Endodermal cell (in vitro differentiated cells): Measurements from ENCODE around the gene JMJD6. TPM values are rescaled to one million over a fixed set of nuclear protein-coding genes. Genes with fewer than 3 reads are reported as not detected.
A peak's percentile ranks its signal among the peaks of the same experiment; 100 is the strongest.

Experiments
- DNase-seq: peaks from one replicate; pipeline ENCODE4 v3.0.0-alpha.2; 2017
- H3K27ac ChIP-seq: 2 replicates; pipeline ENCODE4 v1.5.1; 2013; ENCODE audit warnings: mild to moderate bottlenecking, low read depth, low read length, moderate library complexity
- H3K27me3 ChIP-seq: 2 replicates; pipeline ENCODE4 v1.6.1; 2013; ENCODE audit warnings: mild to moderate bottlenecking, low read length, moderate library complexity; ENCODE audit not compliant: insufficient read depth, control insufficient read depth, poor library complexity, severe bottlenecking
- H3K36me3 ChIP-seq: 2 replicates; pipeline ENCODE4 v1.7.0; 2013; ENCODE audit warnings: mild to moderate bottlenecking, low read length, moderate library complexity; ENCODE audit not compliant: control insufficient read depth, insufficient read depth
- H3K4me1 ChIP-seq: one replicate; pipeline ENCODE4 v1.7.0; 2013; ENCODE audit warnings: low read length; ENCODE audit not compliant: control insufficient read depth, insufficient read depth
- H3K4me3 ChIP-seq: 2 replicates; pipeline ENCODE4 v1.5.1; 2013; ENCODE audit warnings: mild to moderate bottlenecking, low read length, moderate library complexity
- H3K9ac ChIP-seq: 2 replicates; pipeline ENCODE4 v1.6.1; 2013; ENCODE audit warnings: mild to moderate bottlenecking, low read length, moderate library complexity; ENCODE audit not compliant: poor library complexity, severe bottlenecking; ENCODE audit errors: extremely low read depth
- H3K9me3 ChIP-seq: 2 replicates; pipeline ENCODE4 v1.6.1; 2013; ENCODE audit warnings: mild to moderate bottlenecking, low read length, moderate library complexity; ENCODE audit not compliant: control insufficient read depth
- H3K27ac Mint-ChIP-seq: 2 replicates; pipeline ENCODE4 v1.8.0; 2020; ENCODE audit warnings: mixed read lengths
- H3K27me3 Mint-ChIP-seq: 2 replicates; pipeline ENCODE4 v1.8.0; 2021; ENCODE audit warnings: mild to moderate bottlenecking, mixed read lengths; ENCODE audit not compliant: insufficient read depth
- H3K36me3 Mint-ChIP-seq: 2 replicates; pipeline ENCODE4 v1.8.0; 2020; ENCODE audit warnings: low read depth, mixed read lengths
- H3K4me1 Mint-ChIP-seq: 2 replicates; pipeline ENCODE4 v1.8.0; 2020; ENCODE audit warnings: mixed read lengths
- H3K4me3 Mint-ChIP-seq: 2 replicates; pipeline ENCODE4 v1.8.0; 2020; ENCODE audit warnings: mild to moderate bottlenecking, moderate library complexity, mixed read lengths
- H3K9me3 Mint-ChIP-seq: 2 replicates; pipeline ENCODE4 v1.8.0; 2020; ENCODE audit warnings: mild to moderate bottlenecking, mixed read lengths
- WGBS, 2 experiments: methylation state at CpG; one replicate each; pipeline versions ENCODE4 v1.1.5 to v1.1.7; 2013; ENCODE audit warnings: missing lambda C conversion rate in 2 of 2, mixed read lengths in 1 of 2; ENCODE audit not compliant: insufficient coverage in 1 of 2, insufficient read length in 1 of 2; 5-methylcytosine and 5-hydroxymethylcytosine counted together
- total RNA-seq, 2 donors: library from RNA; stranded (reverse); fragmentation: NEBNext Ultra II Directional in 1 of 2; extraction: Animal tissue kit (Norgen Biotek cat#: 25700) in 1 of 2; gene quantifications; 2 replicates in 1 of 2; 3 replicates in 1 of 2; pipeline ENCODE4 v1.2.1, GENCODE V29; 2021
- TF ChIP-seq, protein P1 (sequence below): fragments of 200-600 bp; sonication (generic); conservative IDR thresholded peaks from 2 replicates; pipeline ENCODE4 v1.5.0; 2021; ENCODE audit warnings: antibody characterized with exemption, mild to moderate bottlenecking

Gene JMJD6
- total RNA-seq, 2 donors from 2014 or later: 17.0 to 20.3 TPM

DNA sequence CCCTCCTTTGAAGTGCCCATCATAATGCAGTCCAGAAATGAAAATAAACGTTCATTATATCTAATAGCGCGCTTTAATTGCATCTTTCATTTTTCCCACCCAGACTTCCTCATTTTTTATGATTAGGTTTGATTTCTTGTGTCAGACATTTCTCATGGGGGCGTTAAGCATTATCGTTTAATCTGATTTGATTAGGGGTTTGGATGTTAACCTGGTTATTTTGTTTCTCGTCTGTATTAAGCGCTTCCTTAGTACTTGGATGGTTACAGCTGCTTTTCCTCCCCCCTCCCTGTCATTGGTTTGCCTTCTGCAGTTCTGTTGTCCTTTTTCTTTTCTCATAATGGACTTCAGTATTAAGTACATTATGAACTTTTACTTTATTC, 12.1 kb upstream of the JMJD6 start:
- no peaks in the 10 kb centered on the region for H3K27me3 ChIP-seq
- peak overlapping the region; percentile 95 for H3K9ac ChIP-seq
- H3K27me3 Mint-ChIP-seq: no peaks in the 10 kb centered on the region
- no peaks in the 10 kb centered on the region for H3K9me3 Mint-ChIP-seq
- WGBS, 2 experiments: 33% methylated on average over 4 of the region's 7 CpGs; no CpG with 5 or more reads in 1 of the 2 experiments
- no peaks in the 10 kb centered on the region for H3K9me3 ChIP-seq
- peaks cover 46% of the 10 kb centered on the region for H3K36me3 Mint-ChIP-seq
- H3K4me1 ChIP-seq: peaks cover 9% of the 10 kb centered on the region
- H3K4me1 Mint-ChIP-seq: peaks cover 28% of the 10 kb centered on the region
- peak overlapping the region; percentile 99 for H3K27ac ChIP-seq
- peaks cover 49% of the 10 kb centered on the region for H3K36me3 ChIP-seq
- H3K27ac Mint-ChIP-seq: peak overlapping the region; percentile 100
- H3K4me3 ChIP-seq: peak overlapping the region; percentile 100
- DNase-seq: no peak
- TF ChIP-seq, protein P1, sequence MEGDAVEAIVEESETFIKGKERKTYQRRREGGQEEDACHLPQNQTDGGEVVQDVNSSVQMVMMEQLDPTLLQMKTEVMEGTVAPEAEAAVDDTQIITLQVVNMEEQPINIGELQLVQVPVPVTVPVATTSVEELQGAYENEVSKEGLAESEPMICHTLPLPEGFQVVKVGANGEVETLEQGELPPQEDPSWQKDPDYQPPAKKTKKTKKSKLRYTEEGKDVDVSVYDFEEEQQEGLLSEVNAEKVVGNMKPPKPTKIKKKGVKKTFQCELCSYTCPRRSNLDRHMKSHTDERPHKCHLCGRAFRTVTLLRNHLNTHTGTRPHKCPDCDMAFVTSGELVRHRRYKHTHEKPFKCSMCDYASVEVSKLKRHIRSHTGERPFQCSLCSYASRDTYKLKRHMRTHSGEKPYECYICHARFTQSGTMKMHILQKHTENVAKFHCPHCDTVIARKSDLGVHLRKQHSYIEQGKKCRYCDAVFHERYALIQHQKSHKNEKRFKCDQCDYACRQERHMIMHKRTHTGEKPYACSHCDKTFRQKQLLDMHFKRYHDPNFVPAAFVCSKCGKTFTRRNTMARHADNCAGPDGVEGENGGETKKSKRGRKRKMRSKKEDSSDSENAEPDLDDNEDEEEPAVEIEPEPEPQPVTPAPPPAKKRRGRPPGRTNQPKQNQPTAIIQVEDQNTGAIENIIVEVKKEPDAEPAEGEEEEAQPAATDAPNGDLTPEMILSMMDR: no peak
- peak overlapping the region; percentile 100 for H3K4me3 Mint-ChIP-seq

DNA sequence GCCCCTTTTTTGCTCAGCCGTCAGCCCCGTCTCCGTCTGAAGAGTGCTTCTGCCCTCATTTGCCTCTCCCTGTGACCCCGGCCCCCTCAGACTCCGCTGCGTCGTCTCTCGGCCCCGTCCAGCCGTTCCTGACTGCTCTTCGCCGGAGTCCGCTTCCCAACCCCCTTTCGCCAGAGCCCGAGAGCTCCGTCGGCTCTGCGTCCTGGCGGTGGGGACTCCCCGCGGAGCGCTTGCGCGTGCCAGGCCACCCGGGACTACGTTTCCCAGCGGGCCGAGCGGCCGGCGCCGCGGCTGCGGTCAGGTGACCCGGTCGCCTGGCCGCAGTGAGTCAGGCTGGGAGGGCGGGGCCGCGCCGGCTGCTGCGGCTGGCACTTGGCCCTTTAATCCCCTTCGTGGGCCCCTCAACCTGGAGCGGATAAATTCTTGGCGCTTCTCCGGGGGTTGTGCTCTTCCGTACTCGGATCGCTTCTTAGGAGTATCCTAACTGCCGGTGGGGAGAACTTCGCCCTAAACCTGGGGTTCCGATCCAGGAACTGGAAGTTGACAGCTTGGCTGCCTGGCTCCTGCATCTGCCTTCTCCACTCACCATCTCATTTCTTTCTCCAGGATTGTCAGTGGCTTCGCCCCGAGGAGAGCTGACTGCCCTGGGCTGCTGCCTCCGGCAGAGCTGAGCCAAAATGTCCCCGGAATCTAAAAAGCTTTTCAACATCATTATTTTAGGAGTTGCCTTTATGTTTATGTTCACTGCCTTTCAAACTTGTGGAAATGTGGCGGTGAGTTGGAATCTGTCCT, 11.5 kb upstream of the JMJD6 start, which contains the start of gene MFSD11:
Gene MFSD11 (plus strand): TSS at position 444 of the 792 bp plus-strand sequence. CDS start 234 bp downstream, at position 678.
- Mint-ChIP-seq H3K9me3 (no peaks in the 10 kb centered on the region), H3K4me3 (peak within 1 kb of the TSS; percentile 100), H3K36me3 (peaks cover 48% of the 10 kb centered on the region), H3K4me1 (peaks cover 28% of the 10 kb centered on the region), H3K27me3 (no peaks in the 10 kb centered on the region), H3K27ac (peak within 1 kb of the TSS; percentile 100)
- Histone ChIP-seq H3K27me3 (no peaks in the 10 kb centered on the region), H3K9ac (peak within 1 kb of the TSS; percentile 96), H3K27ac (peak within 1 kb of the TSS; percentile 99), H3K4me3 (peak within 1 kb of the TSS; percentile 100), H3K36me3 (peaks cover 52% of the 10 kb centered on the region), H3K9me3 (no peaks in the 10 kb centered on the region), H3K4me1 (peaks cover 9% of the 10 kb centered on the region)
- TF ChIP-seq, protein P1: no peak
- peak; percentile 99 for DNase-seq
- WGBS, 2 experiments: 0% methylated on average over 27 to 57 of the region's 57 CpGs

DNA sequence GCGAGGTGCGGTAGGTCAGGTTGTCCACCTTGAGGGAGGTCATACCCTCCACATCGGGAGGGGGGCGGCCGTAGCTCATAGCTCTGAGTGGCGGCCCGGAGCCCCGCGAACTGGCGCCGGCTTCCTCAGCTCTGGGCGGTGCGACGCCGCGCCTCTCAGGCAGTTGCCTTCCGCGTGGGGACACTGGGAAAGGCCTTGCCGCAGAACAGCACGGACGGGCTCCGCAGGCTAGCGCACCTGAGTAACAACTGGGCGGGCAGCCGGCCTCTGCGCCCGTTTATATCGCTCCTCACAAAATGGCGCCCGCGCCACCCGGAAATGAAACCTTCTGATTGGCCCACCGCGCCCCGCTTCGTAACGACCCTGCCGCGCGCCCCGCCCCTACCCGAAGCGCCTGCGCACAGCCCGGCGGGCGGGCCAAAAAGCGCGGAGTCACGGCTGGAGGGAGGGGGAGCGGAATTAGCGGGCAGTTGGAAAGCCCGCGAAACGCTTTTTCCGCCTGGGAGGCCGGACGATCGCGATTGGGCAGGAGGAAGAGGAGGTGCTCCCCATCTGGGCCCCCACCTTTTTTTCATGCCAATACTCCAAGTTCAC, 10.8 kb upstream of the JMJD6 start, which contains the start of gene SRSF2:
Gene SRSF2 (minus strand): TSS at position 250 of the 594 bp plus-strand sequence. CDS start 171 bp downstream, at position 79.
- H3K36me3 ChIP-seq: peaks cover 53% of the 10 kb centered on the region

More for the DNA sequence above, 10.8 kb upstream of the JMJD6 start, which contains the start of gene SRSF2:
- 0% methylated on average over 28 to 60 of the region's 60 CpGs for WGBS, 2 experiments
- H3K4me3 ChIP-seq: peak within 1 kb of the TSS; percentile 100
- Mint-ChIP-seq H3K36me3 (peaks cover 49% of the 10 kb centered on the region), H3K27me3 (no peaks in the 10 kb centered on the region), H3K4me3 (peak within 1 kb of the TSS; percentile 100), H3K27ac (peak within 1 kb of the TSS; percentile 100), H3K4me1 (peaks cover 28% of the 10 kb centered on the region), H3K9me3 (no peaks in the 10 kb centered on the region)
- peaks cover 9% of the 10 kb centered on the region for H3K4me1 ChIP-seq
- DNase-seq: peak; percentile 100
- peak within 1 kb of the TSS; percentile 99 for H3K27ac ChIP-seq
- H3K9me3 ChIP-seq: no peaks in the 10 kb centered on the region
- no peaks in the 10 kb centered on the region for H3K27me3 ChIP-seq
- TF ChIP-seq, protein P1: no peak
- H3K9ac ChIP-seq: peak within 1 kb of the TSS; percentile 96
